Measurements from ENCODE around the gene CYB5R4. TPM values are rescaled to one million over a fixed set of nuclear protein-coding genes. Genes with fewer than 3 reads are reported as not detected.

CYB5R4 gene
- total RNA-seq, 2 experiments from 2014 or later = 26.9 to 27.0 TPM

DNA sequence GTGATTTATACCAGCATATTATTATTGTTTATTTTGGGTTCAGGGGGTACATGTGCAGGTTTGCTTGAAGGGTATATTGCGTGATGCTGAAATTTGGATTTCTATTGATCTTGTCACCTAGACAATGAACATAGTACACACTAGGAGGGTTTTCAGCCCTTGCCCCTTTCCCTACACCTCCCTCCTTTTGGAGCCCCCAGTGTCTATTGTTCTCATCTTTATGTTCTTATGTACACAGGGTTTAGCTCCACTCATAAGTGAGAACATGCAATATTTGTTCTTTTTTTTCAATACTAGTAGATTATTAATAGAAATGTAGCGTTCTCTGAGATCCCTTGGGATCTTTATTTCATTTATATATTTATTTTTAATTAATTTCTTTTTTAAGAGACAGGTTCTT is 94.9 kb downstream of the CYB5R4 start:
- CTCF ChIA-PET = no interaction called here
- H3K36me3 Mint-ChIP-seq (ENCODE audit: low read depth) = peaks cover 38% of the 10 kb centered on the region
- intact Hi-C loops (cut with micrococcal nuclease) = no loop called here

DNA sequence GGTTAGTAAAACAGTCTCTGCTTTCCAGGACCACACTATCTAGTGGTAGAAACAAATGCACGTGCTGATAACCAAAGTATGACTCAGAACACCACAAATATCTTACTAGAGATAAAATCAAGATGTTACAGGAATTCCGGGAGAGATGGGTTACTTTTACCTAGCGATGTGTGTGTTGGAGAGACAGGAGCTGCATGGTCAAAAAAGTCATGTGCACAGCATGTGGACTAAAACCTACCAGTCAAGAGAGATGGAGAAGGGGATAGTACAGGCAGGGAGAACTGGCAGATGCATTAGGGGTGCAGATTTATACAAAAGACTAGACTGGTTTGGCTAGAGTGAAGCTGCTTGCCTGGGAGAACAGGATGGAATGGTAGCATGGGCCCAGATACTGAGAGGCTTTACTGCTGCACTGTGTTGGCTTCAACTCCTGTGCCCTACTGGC is 98.8 kb downstream of the CYB5R4 start:
- H3K36me3 Mint-ChIP-seq (ENCODE audit: low read depth) = peaks cover 52% of the 10 kb centered on the region
- TF ChIP-seq, protein P1, sequence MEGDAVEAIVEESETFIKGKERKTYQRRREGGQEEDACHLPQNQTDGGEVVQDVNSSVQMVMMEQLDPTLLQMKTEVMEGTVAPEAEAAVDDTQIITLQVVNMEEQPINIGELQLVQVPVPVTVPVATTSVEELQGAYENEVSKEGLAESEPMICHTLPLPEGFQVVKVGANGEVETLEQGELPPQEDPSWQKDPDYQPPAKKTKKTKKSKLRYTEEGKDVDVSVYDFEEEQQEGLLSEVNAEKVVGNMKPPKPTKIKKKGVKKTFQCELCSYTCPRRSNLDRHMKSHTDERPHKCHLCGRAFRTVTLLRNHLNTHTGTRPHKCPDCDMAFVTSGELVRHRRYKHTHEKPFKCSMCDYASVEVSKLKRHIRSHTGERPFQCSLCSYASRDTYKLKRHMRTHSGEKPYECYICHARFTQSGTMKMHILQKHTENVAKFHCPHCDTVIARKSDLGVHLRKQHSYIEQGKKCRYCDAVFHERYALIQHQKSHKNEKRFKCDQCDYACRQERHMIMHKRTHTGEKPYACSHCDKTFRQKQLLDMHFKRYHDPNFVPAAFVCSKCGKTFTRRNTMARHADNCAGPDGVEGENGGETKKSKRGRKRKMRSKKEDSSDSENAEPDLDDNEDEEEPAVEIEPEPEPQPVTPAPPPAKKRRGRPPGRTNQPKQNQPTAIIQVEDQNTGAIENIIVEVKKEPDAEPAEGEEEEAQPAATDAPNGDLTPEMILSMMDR (IDR thresholded peaks at IDR 0.05) = no peak
- peaks cover 3% of the 10 kb centered on the region for H3K9me3 Mint-ChIP-seq
- no peak overlapping the region for H3K27ac Mint-ChIP-seq
- H3K4me1 Mint-ChIP-seq (ENCODE audit: low read depth) = no peaks in the 10 kb centered on the region
- no peak overlapping the region for H3K4me3 Mint-ChIP-seq
- ATAC-seq (no peak), DNase-seq (no peak)
- ChIA-PET CTCF (no interaction called here), POLR2A (no interaction called here)
- intact Hi-C loops (cut with micrococcal nuclease) = no loop called here
- H3K27me3 Mint-ChIP-seq = no peaks in the 10 kb centered on the region

More for the DNA sequence above, 94.9 kb downstream of the CYB5R4 start:
- H3K9me3 Mint-ChIP-seq = peaks cover 3% of the 10 kb centered on the region
- TF ChIP-seq, protein P1 (IDR thresholded peaks at IDR 0.05) = no peak
- no peak overlapping the region for H3K4me3 Mint-ChIP-seq
- no peak for ATAC-seq
- H3K4me1 Mint-ChIP-seq (ENCODE audit: low read depth) = no peaks in the 10 kb centered on the region
- no peaks in the 10 kb centered on the region for H3K27me3 Mint-ChIP-seq
- POLR2A ChIA-PET = no interaction called here
- no peak for DNase-seq
- no peak overlapping the region for H3K27ac Mint-ChIP-seq

DNA sequence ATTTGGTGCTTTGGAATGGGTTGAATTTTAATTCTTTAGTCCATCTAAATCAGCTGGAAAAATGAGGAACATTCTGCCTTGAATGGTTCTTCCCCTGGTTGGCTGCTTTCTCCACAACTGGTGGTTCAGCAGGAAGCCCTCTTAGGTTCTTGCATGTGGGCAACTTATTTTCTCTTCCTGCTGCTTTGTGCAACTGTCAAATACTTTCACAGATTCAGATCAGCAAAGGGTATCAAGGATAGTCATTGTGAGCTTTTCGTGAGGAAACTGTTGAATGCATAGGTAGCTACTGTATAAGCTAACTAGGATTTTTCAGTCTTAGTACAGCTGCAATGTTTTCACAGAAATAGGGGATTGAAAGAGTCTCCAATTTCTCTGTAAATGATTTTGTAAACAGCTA is 101.2 kb downstream of the CYB5R4 start:
- DNase-seq (no peak), ATAC-seq (no peak)
- no peak overlapping the region for H3K27ac Mint-ChIP-seq
- ChIA-PET CTCF (no interaction called here), POLR2A (interaction anchor here (0.6 kb wide), 1 partner anchor 58 kb away, joined by 3 read pairs; no protein-coding TSS in a partner anchor)
- no peak overlapping the region for H3K4me3 Mint-ChIP-seq
- TF ChIP-seq, protein P1 (IDR thresholded peaks at IDR 0.05) = no peak
- H3K9me3 Mint-ChIP-seq = peaks cover 16% of the 10 kb centered on the region
- peaks cover 66% of the 10 kb centered on the region for H3K36me3 Mint-ChIP-seq (ENCODE audit: low read depth)
- no peaks in the 10 kb centered on the region for H3K27me3 Mint-ChIP-seq
- H3K4me1 Mint-ChIP-seq (ENCODE audit: low read depth) = no peaks in the 10 kb centered on the region
- intact Hi-C loops (cut with micrococcal nuclease) = no loop called here

- no peaks in the 10 kb centered on the region for H3K27me3 Mint-ChIP-seq
- H3K4me1 Mint-ChIP-seq (ENCODE audit: low read depth) = no peaks in the 10 kb centered on the region
- no peak overlapping the region for H3K4me3 Mint-ChIP-seq
- ChIA-PET POLR2A (interaction anchor here (0.6 kb wide), 1 partner anchor 187 kb away, joined by 3 read pairs; no protein-coding TSS in a partner anchor), CTCF (no interaction called here)
- DNase-seq (no peak), ATAC-seq (no peak)
- peaks cover 21% of the 10 kb centered on the region for H3K9me3 Mint-ChIP-seq
- TF ChIP-seq, protein P1 (IDR thresholded peaks at IDR 0.05) = no peak
- intact Hi-C loops (cut with micrococcal nuclease) = no loop called here
- H3K27ac Mint-ChIP-seq = no peak overlapping the region
- H3K36me3 Mint-ChIP-seq (ENCODE audit: low read depth) = peaks cover 59% of the 10 kb centered on the region
These were observed 103.1 kb downstream of the CYB5R4 start for GRCh38 chr6:83962582-83962981.

- Mint-ChIP-seq H3K9me3 (peaks cover 35% of the 10 kb centered on the region), H3K36me3 (ENCODE audit: low read depth) (peaks cover 34% of the 10 kb centered on the region), H3K4me3 (no peak overlapping the region), H3K27ac (no peak overlapping the region), H3K4me1 (ENCODE audit: low read depth) (no peaks in the 10 kb centered on the region), H3K27me3 (no peaks in the 10 kb centered on the region)
- ATAC-seq (no peak), DNase-seq (no peak)
- ChIA-PET POLR2A (no interaction called here), CTCF (no interaction called here)
- intact Hi-C loops (cut with micrococcal nuclease) = no loop called here
- TF ChIP-seq, protein P1 (IDR thresholded peaks at IDR 0.05) = no peak
These were observed 107.0 kb downstream of the CYB5R4 start for GRCh38 chr6:83966539-83966938.
